ENCODE data around the gene GRIK3. TPM values are rescaled to one million over a fixed set of nuclear protein-coding genes. Genes with fewer than 3 reads are reported as not detected.
A peak's percentile ranks its signal among the peaks of the same experiment; 100 is the strongest.

The GRIK3 gene
- total and polyA plus RNA-seq, 4 experiments from 2014 or later: not detected

- no peak overlapping the region for H3K27ac Mint-ChIP-seq
- DNase-seq: no peak
- Histone ChIP-seq H3K27ac (ENCODE audit: low read depth, low read length) (no peak overlapping the region), H3K36me3 (ENCODE audit: insufficient read depth, low read length) (no peaks in the 10 kb centered on the region), H3K4me1 (ENCODE audit: insufficient read depth, low read length) (no peaks in the 10 kb centered on the region), H3K9me3 (ENCODE audit: control insufficient read depth in 1 of 2, low read length in 2 of 2) (no peaks in the 10 kb centered on the region), H3K4me3 (ENCODE audit: low read length in 2 of 2) (no peak overlapping the region), H3K27me3 (ENCODE audit: insufficient read depth, low read length) (no peaks in the 10 kb centered on the region)
- intact Hi-C loops (cut with micrococcal nuclease): no loop called here
- H3K4me3 Mint-ChIP-seq: no peak overlapping the region
- H3K27me3 Mint-ChIP-seq: peaks cover 8 to 18% of the 10 kb centered on the region in 2 donors
- H3K9me3 Mint-ChIP-seq: peaks cover 0 to 4% (median 0%) of the 10 kb centered on the region in 8 donors
- no peaks in the 10 kb centered on the region for H3K36me3 Mint-ChIP-seq
- no peaks in the 10 kb centered on the region for H3K4me1 Mint-ChIP-seq
- ChIA-PET CTCF (ENCODE audit: partially characterized antibody) (no interaction called here), POLR2A (ENCODE audit: partially characterized antibody) (no interaction called here)
Measured at GRCh38 chr1:36882536-36883285, 151.6 kb downstream of the GRIK3 start.

GRCh38 chr1:36881541-36881940 lies 152.8 kb downstream of the GRIK3 start:
- Mint-ChIP-seq H3K4me1 (no peaks in the 10 kb centered on the region), H3K27ac (peak overlapping the region in 1 of 7 donors; percentile 48), H3K27me3 (peaks cover 15 to 25% of the 10 kb centered on the region in 2 donors), H3K4me3 (no peak overlapping the region), H3K36me3 (no peaks in the 10 kb centered on the region), H3K9me3 (peaks cover 0 to 5% (median 0%) of the 10 kb centered on the region in 8 donors)
- ChIA-PET POLR2A (ENCODE audit: partially characterized antibody) (no interaction called here), CTCF (ENCODE audit: partially characterized antibody) (no interaction called here)
- intact Hi-C loops (cut with micrococcal nuclease): no loop called here
- DNase-seq: no peak
- Histone ChIP-seq H3K36me3 (ENCODE audit: insufficient read depth, low read length) (no peaks in the 10 kb centered on the region), H3K4me1 (ENCODE audit: insufficient read depth, low read length) (no peaks in the 10 kb centered on the region), H3K27me3 (ENCODE audit: insufficient read depth, low read length) (no peaks in the 10 kb centered on the region), H3K4me3 (ENCODE audit: low read length in 2 of 2) (no peak overlapping the region), H3K9me3 (ENCODE audit: control insufficient read depth in 1 of 2, low read length in 2 of 2) (no peaks in the 10 kb centered on the region), H3K27ac (ENCODE audit: low read depth, low read length) (no peak overlapping the region)

- no peaks in the 10 kb centered on the region for H3K9me3 ChIP-seq (ENCODE audit: control insufficient read depth in 1 of 2, low read length in 2 of 2)
- no peaks in the 10 kb centered on the region for H3K4me1 ChIP-seq (ENCODE audit: insufficient read depth, low read length)
- no peaks in the 10 kb centered on the region for H3K36me3 ChIP-seq (ENCODE audit: insufficient read depth, low read length)
- Mint-ChIP-seq H3K9me3 (peaks cover 0 to 5% (median 0%) of the 10 kb centered on the region in 8 donors), H3K4me1 (no peaks in the 10 kb centered on the region), H3K27ac (no peak overlapping the region), H3K4me3 (no peak overlapping the region), H3K27me3 (peaks cover 15 to 25% of the 10 kb centered on the region in 2 donors), H3K36me3 (no peaks in the 10 kb centered on the region)
- POLR2A ChIA-PET (ENCODE audit: partially characterized antibody): no interaction called here
- intact Hi-C loops (cut with micrococcal nuclease): no loop called here
- no peak for DNase-seq
- CTCF ChIA-PET (ENCODE audit: partially characterized antibody): no interaction called here
- no peak overlapping the region for H3K27ac ChIP-seq (ENCODE audit: low read depth, low read length)
- H3K27me3 ChIP-seq (ENCODE audit: insufficient read depth, low read length): no peaks in the 10 kb centered on the region
- no peak overlapping the region for H3K4me3 ChIP-seq (ENCODE audit: low read length in 2 of 2)
Measured at GRCh38 chr1:36881068-36881405, 153.3 kb downstream of the GRIK3 start.

- no peaks in the 10 kb centered on the region for H3K9me3 ChIP-seq (ENCODE audit: control insufficient read depth in 1 of 2, low read length in 2 of 2)
- H3K27ac ChIP-seq (ENCODE audit: low read depth, low read length): no peak overlapping the region
- intact Hi-C loops (cut with micrococcal nuclease): no loop called here
- DNase-seq: no peak
- no peaks in the 10 kb centered on the region for H3K4me1 Mint-ChIP-seq
- no peaks in the 10 kb centered on the region for H3K36me3 Mint-ChIP-seq
- H3K4me3 Mint-ChIP-seq: no peak overlapping the region
- no peaks in the 10 kb centered on the region for H3K4me1 ChIP-seq (ENCODE audit: insufficient read depth, low read length)
- ChIA-PET CTCF (ENCODE audit: partially characterized antibody) (no interaction called here), POLR2A (ENCODE audit: partially characterized antibody) (no interaction called here)
- no peak overlapping the region for H3K4me3 ChIP-seq (ENCODE audit: low read length in 2 of 2)
- peaks cover 0 to 5% (median 0%) of the 10 kb centered on the region in 8 donors for H3K9me3 Mint-ChIP-seq
- peaks cover 15 to 25% of the 10 kb centered on the region in 2 donors for H3K27me3 Mint-ChIP-seq
- H3K27ac Mint-ChIP-seq: peak overlapping the region in 1 of 7 donors; percentile 6
- H3K36me3 ChIP-seq (ENCODE audit: insufficient read depth, low read length): no peaks in the 10 kb centered on the region
- no peaks in the 10 kb centered on the region for H3K27me3 ChIP-seq (ENCODE audit: insufficient read depth, low read length)
Measured at GRCh38 chr1:36880155-36881067, 153.9 kb downstream of the GRIK3 start.

GRCh38 chr1:36879613-36880012 lies 154.7 kb downstream of the GRIK3 start:
- no peaks in the 10 kb centered on the region for H3K9me3 ChIP-seq (ENCODE audit: control insufficient read depth in 1 of 2, low read length in 2 of 2)
- Mint-ChIP-seq H3K4me3 (no peak overlapping the region), H3K36me3 (no peaks in the 10 kb centered on the region), H3K27me3 (peaks cover 15 to 25% of the 10 kb centered on the region in 2 donors), H3K4me1 (no peaks in the 10 kb centered on the region), H3K27ac (no peak overlapping the region), H3K9me3 (peaks cover 0 to 5% (median 0%) of the 10 kb centered on the region in 8 donors)
- intact Hi-C loops (cut with micrococcal nuclease): no loop called here
- CTCF ChIA-PET (ENCODE audit: partially characterized antibody): no interaction called here
- H3K27me3 ChIP-seq (ENCODE audit: insufficient read depth, low read length): no peaks in the 10 kb centered on the region
- DNase-seq: no peak
- H3K36me3 ChIP-seq (ENCODE audit: insufficient read depth, low read length): no peaks in the 10 kb centered on the region
- no peaks in the 10 kb centered on the region for H3K4me1 ChIP-seq (ENCODE audit: insufficient read depth, low read length)
- no peak overlapping the region for H3K27ac ChIP-seq (ENCODE audit: low read depth, low read length)
- POLR2A ChIA-PET (ENCODE audit: partially characterized antibody): no interaction called here
- H3K4me3 ChIP-seq (ENCODE audit: low read length in 2 of 2): no peak overlapping the region

GRCh38 chr1:36876990-36877389 lies 157.3 kb downstream of the GRIK3 start:
- H3K4me1 ChIP-seq (ENCODE audit: insufficient read depth, low read length): no peaks in the 10 kb centered on the region
- no peak overlapping the region for H3K4me3 Mint-ChIP-seq
- H3K27me3 Mint-ChIP-seq: peaks cover 15 to 31% of the 10 kb centered on the region in 2 donors
- H3K9me3 Mint-ChIP-seq: peaks cover 0 to 3% (median 0%) of the 10 kb centered on the region in 8 donors
- no peak overlapping the region for H3K4me3 ChIP-seq (ENCODE audit: low read length in 2 of 2)
- H3K36me3 Mint-ChIP-seq: no peaks in the 10 kb centered on the region
- H3K27ac Mint-ChIP-seq: no peak overlapping the region
- H3K27me3 ChIP-seq (ENCODE audit: insufficient read depth, low read length): no peaks in the 10 kb centered on the region
- no peaks in the 10 kb centered on the region for H3K4me1 Mint-ChIP-seq
- H3K27ac ChIP-seq (ENCODE audit: low read depth, low read length): no peak overlapping the region
- intact Hi-C loops (cut with micrococcal nuclease): no loop called here
- no peak for DNase-seq
- H3K36me3 ChIP-seq (ENCODE audit: insufficient read depth, low read length): no peaks in the 10 kb centered on the region
- ChIA-PET CTCF (ENCODE audit: partially characterized antibody) (no interaction called here), POLR2A (ENCODE audit: partially characterized antibody) (no interaction called here)
- H3K9me3 ChIP-seq (ENCODE audit: control insufficient read depth in 1 of 2, low read length in 2 of 2): no peaks in the 10 kb centered on the region

GRCh38 chr1:36874271-36875060 lies 159.8 kb downstream of the GRIK3 start:
- no peak overlapping the region for H3K27ac ChIP-seq (ENCODE audit: low read depth, low read length)
- H3K9me3 Mint-ChIP-seq: peaks cover 0 to 3% (median 0%) of the 10 kb centered on the region in 8 donors
- H3K9me3 ChIP-seq (ENCODE audit: control insufficient read depth in 1 of 2, low read length in 2 of 2): no peaks in the 10 kb centered on the region
- no peak for DNase-seq
- POLR2A ChIA-PET (ENCODE audit: partially characterized antibody): no interaction called here
- no peaks in the 10 kb centered on the region for H3K27me3 ChIP-seq (ENCODE audit: insufficient read depth, low read length)
- H3K27ac Mint-ChIP-seq: no peak overlapping the region
- no peaks in the 10 kb centered on the region for H3K4me1 Mint-ChIP-seq
- CTCF ChIA-PET (ENCODE audit: partially characterized antibody): no interaction called here
- H3K4me3 ChIP-seq (ENCODE audit: low read length in 2 of 2): no peak overlapping the region
- no peaks in the 10 kb centered on the region for H3K4me1 ChIP-seq (ENCODE audit: insufficient read depth, low read length)
- H3K36me3 Mint-ChIP-seq: no peaks in the 10 kb centered on the region
- H3K4me3 Mint-ChIP-seq: no peak overlapping the region
- no peaks in the 10 kb centered on the region for H3K36me3 ChIP-seq (ENCODE audit: insufficient read depth, low read length)
- intact Hi-C loops (cut with micrococcal nuclease): no loop called here
- H3K27me3 Mint-ChIP-seq: peaks cover 12 to 26% of the 10 kb centered on the region in 2 donors
